Common myeloid progenitor, CD34-positive (primary cell): Measurements from ENCODE around the gene CSNK1G1.
A peak's percentile ranks its signal among the peaks of the same experiment; 100 is the strongest.

Experiments
- CTCF ChIA-PET: fragments of 350-600 bp; sonication (Branson Sonifier 250); formaldehyde crosslinking; loops from one replicate; lab custom pipeline; 2021; ENCODE audit warnings: antibody characterized with exemption; lab: Charles Lee
- POLR2A ChIA-PET: fragments of 350-600 bp; sonication (Branson Sonifier 250); formaldehyde crosslinking; loops from one replicate; lab custom pipeline; 2021; ENCODE audit warnings: antibody characterized with exemption; lab: Charles Lee
- DNase-seq, 3 donors: peaks; one replicate each; pipeline versions ENCODE4 v3.0.0 to v3.0.0-alpha.2; 2013
- H3K27ac ChIP-seq, 2 experiments: 1 replicate in 1 of 2; 2 replicates in 1 of 2; pipeline ENCODE4 v1.7.0; 2013; ENCODE audit warnings: inconsistent platforms in 2 of 2, low read length in 2 of 2, mild to moderate bottlenecking in 2 of 2, low read depth in 1 of 2, moderate library complexity in 1 of 2; ENCODE audit not compliant: severe bottlenecking in 2 of 2, insufficient read depth in 1 of 2, poor library complexity in 1 of 2
- H3K27me3 ChIP-seq, 5 experiments: replicated peaks in 2 of 5; 1 replicate in 3 of 5; 2 replicates in 2 of 5; pipeline versions ENCODE4 v1.6.1 to v1.7.0; 2013; ENCODE audit warnings: low read length in 4 of 5, mild to moderate bottlenecking in 2 of 5, moderate library complexity in 2 of 5, inconsistent platforms in 1 of 5; ENCODE audit not compliant: insufficient read depth in 5 of 5, control insufficient read depth in 4 of 5
- H3K36me3 ChIP-seq, 4 experiments: 1 replicate in 2 of 4; 2 replicates in 2 of 4; pipeline versions ENCODE4 v1.6.1 to v1.7.0; 2013; ENCODE audit warnings: low read length in 3 of 4, control low read depth in 1 of 4, mild to moderate bottlenecking in 1 of 4; ENCODE audit not compliant: control insufficient read depth in 4 of 4, insufficient read depth in 4 of 4
- H3K4me1 ChIP-seq, 4 experiments: 1 replicate in 3 of 4; 2 replicates in 1 of 4; pipeline versions ENCODE4 v1.6.1 to v1.7.1; 2013; ENCODE audit warnings: low read length in 3 of 4, mild to moderate bottlenecking in 3 of 4, control low read depth in 1 of 4, inconsistent platforms in 1 of 4, moderate library complexity in 1 of 4; ENCODE audit not compliant: control insufficient read depth in 4 of 4, insufficient read depth in 4 of 4; ENCODE audit errors: control extremely low read depth in 1 of 4
- H3K4me3 ChIP-seq, 7 experiments: 1 replicate in 4 of 7; 2 replicates in 3 of 7; pipeline versions ENCODE4 v1.5.1 to v1.7.0; 2013; ENCODE audit warnings: mild to moderate bottlenecking in 7 of 7, low read length in 6 of 7, moderate library complexity in 6 of 7, inconsistent platforms in 2 of 7, low read depth in 2 of 7, control low read depth in 1 of 7; ENCODE audit not compliant: insufficient read depth in 4 of 7, control insufficient read depth in 1 of 7; ENCODE audit errors: extremely low read depth in 1 of 7
- H3K9me3 ChIP-seq, 5 experiments: 1 replicate in 4 of 5; 2 replicates in 1 of 5; pipeline versions ENCODE4 v1.6.1 to v1.7.1; 2013; ENCODE audit warnings: low read length in 4 of 5, mild to moderate bottlenecking in 2 of 5, inconsistent platforms in 1 of 5, low read depth in 1 of 5, moderate library complexity in 1 of 5; ENCODE audit not compliant: control insufficient read depth in 4 of 5, insufficient read depth in 2 of 5; ENCODE audit errors: control extremely low read depth in 1 of 5
- WGBS: methylation state at CpG from one replicate; pipeline ENCODE4 v1.1.5; 2013; ENCODE audit not compliant: insufficient coverage; 5-methylcytosine and 5-hydroxymethylcytosine counted together

CSNK1G1 gene

DNA sequence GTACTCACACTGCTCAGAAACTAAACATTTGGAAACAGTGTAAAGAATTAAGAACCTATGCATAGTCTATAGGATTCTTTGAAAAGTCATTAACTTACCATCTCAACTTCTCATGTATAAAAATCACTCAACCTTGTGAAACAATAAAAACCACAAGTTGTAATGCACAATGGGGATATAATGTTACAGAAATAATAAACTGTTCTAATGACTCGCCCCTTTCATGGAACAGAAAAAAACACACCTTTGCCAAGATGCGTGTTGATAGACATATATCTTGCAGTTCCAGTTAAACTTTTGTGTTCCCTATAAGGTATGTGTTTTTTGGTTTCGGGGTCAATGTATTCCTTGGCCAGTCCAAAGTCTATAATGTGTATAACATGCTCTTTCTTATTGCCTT lies 142.3 kb downstream of the CSNK1G1 start:
- CTCF ChIA-PET, result no interaction called here
- Histone ChIP-seq H3K4me3 (no peak overlapping the region), H3K36me3 (peaks cover 2 to 18% (median 13%) of the 10 kb centered on the region in 4 experiments), H3K4me1 (peaks cover 0 to 13% (median under 1%) of the 10 kb centered on the region in 4 experiments), H3K9me3 (no peaks in the 10 kb centered on the region), H3K27me3 (no peaks in the 10 kb centered on the region), H3K27ac (no peak overlapping the region)
- DNase-seq, result no peak
- WGBS, result no CpG with 5 or more reads among the region's 3 CpGs
- POLR2A ChIA-PET, result no interaction called here

DNA sequence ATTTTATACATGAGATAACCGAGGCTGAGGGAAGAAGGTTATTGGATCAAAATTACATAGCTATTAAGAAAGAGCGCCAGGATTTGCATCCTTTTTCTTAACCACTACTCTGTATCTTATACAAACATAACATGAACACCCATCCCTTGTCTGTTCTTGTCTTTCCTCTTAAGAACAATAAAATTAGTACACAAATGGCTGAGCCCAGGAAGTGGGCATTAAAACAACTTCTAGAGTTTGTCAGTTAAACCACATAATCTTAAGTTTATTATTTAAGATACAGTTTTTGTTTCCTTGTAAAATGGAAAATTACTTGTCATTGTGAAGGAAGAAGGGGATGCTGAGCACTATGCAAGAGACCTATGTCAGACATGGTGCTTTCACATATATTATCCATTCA lies 144.3 kb downstream of the CSNK1G1 start:
- H3K27me3 ChIP-seq, result no peaks in the 10 kb centered on the region
- no peak overlapping the region for H3K4me3 ChIP-seq
- POLR2A ChIA-PET, result no interaction called here
- no peak overlapping the region for H3K27ac ChIP-seq
- no peak for DNase-seq
- H3K4me1 ChIP-seq, result peaks cover 0 to 9% (median under 1%) of the 10 kb centered on the region in 4 experiments
- CTCF ChIA-PET, result interaction anchor here (1.9 kb wide), 1 partner anchor 20 kb away, joined by 4 read pairs; no protein-coding TSS in a partner anchor
- 100% methylated on average over 1 of the region's 2 CpGs for WGBS
- no peaks in the 10 kb centered on the region for H3K9me3 ChIP-seq
- peaks cover 2 to 21% (median 16%) of the 10 kb centered on the region in 4 experiments for H3K36me3 ChIP-seq

DNA sequence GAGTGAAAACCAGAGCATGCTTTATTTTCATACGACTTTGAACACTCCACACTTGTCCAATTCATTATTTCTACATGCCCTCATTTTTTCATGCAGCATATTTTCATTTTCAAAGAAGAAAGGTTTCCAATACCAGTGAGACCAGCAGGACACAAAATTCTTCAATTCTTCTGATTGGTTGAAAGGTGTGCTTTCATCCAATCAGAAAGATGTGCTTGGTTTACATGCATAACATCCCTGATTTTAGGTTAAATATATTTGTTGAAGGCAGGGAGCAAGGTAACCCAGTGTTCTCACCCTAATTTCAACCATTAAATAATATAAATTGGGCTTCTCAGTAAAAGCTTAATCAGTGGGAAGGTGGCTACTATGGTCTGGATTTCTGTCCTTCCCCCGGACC lies 145.6 kb downstream of the CSNK1G1 start:
- WGBS, result 100% methylated on average over 1 of the region's 2 CpGs
- Histone ChIP-seq H3K4me3 (no peak overlapping the region), H3K27me3 (no peaks in the 10 kb centered on the region), H3K36me3 (peaks cover 0 to 21% (median 14%) of the 10 kb centered on the region in 4 experiments), H3K27ac (no peak overlapping the region), H3K4me1 (peaks cover 0 to 1% (median 0%) of the 10 kb centered on the region in 4 experiments), H3K9me3 (no peaks in the 10 kb centered on the region)
- ChIA-PET POLR2A (no interaction called here), CTCF (interaction anchor here (0.7 to 1.9 kb wide), 6 partner anchors 10 to 171 kb away, joined by 3 to 5 read pairs (median 4); partner anchors contain the start of genes CSNK1G1 and PCLAF)
- no peak for DNase-seq

DNA sequence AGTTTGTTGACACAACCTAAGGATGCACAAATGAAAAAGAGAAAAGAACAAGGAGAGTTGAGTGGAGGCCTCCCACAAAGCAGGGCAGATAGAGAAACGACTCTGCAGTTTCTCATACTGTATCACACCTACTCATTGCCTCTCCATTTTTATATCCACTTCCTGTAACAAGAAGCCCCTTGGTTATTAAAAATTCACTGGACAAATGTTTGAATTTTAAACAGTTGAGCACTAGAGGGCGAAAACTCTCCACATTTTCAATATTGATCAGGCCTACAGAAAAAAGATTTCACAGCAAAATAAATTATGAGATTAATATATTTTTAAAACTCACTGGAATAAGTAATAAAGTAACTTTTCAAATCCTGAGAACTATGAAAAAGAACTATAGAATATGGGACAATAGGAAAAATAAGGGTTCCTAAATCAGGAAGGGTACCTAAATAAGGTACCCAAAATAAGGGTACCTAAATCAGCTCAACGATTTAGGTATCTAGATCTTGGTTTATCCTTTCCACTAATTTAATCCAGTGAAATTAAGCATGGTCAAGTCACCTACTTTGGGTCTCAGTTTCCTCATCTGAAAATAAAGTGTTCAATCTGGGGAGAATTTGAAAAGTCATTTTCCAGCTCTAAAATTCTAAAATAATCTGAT lies 146.2 kb downstream of the CSNK1G1 start:
- Histone ChIP-seq H3K27ac (no peak overlapping the region), H3K4me3 (no peak overlapping the region), H3K4me1 (peaks cover 0 to 1% (median 0%) of the 10 kb centered on the region in 4 experiments), H3K36me3 (peaks cover 0 to 21% (median 14%) of the 10 kb centered on the region in 4 experiments), H3K9me3 (no peaks in the 10 kb centered on the region), H3K27me3 (no peaks in the 10 kb centered on the region)
- WGBS, result 100% methylated on average over 1 of the region's 3 CpGs
- DNase-seq, result peak; percentile 55 to 74 (median 68)
- ChIA-PET POLR2A (no interaction called here), CTCF (interaction anchor here (0.7 to 1.9 kb wide), 6 partner anchors 10 to 171 kb away, joined by 3 to 5 read pairs (median 4); partner anchors contain the start of genes CSNK1G1 and PCLAF)

DNA sequence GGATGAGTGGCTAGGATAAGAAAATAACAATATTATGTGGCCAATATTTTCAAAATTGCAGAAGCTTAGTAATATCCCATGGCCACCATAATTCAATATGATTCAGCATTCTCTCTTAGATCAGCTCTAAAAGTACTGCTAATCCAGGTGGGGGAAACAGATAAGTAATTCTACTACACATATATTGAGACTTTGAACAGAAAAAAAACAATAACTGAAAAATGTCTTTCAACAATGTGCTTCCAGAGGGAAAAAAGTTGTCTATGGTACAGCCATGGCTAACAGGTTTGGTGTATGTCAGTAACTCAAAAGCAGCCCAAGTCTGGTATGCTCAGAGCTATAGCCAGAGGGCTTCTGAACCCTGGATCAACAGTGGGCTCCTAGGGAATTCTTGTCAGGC lies 150.8 kb downstream of the CSNK1G1 start:
- H3K36me3 ChIP-seq, result peaks cover 0 to 29% (median 18%) of the 10 kb centered on the region in 4 experiments
- no peaks in the 10 kb centered on the region for H3K9me3 ChIP-seq
- ChIA-PET CTCF (interaction anchor here (1.1 to 1.9 kb wide), 3 partner anchors 13 to 477 kb away, joined by 3 to 6 read pairs (median 4); no protein-coding TSS in a partner anchor), POLR2A (no interaction called here)
- peak overlapping the region in 1 of 2 experiments; percentile 70 for H3K27ac ChIP-seq
- DNase-seq, result peak in 2 of 3 donors; percentile 22 to 53
- H3K4me3 ChIP-seq, result no peak overlapping the region
- H3K27me3 ChIP-seq, result no peaks in the 10 kb centered on the region
- peaks cover 0 to 1% (median 0%) of the 10 kb centered on the region in 4 experiments for H3K4me1 ChIP-seq

DNA sequence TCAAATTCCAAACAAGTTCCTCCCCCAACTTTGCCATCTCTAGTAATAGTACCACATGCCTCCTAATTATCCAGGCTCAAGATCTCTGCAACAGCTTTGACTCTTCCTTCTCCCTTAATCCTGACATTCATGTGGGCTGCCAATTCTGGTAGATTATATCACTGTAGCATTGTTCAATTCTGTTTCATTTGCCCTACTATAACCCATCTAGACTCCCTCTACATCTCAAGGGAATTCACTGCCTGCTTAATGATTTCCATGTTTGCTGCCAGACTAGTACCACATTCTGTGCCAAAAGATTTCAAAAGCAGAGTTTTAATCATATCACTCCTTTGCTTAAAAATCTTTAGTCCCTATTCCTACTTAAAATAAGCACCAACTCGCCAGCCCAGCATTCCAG lies 158.5 kb downstream of the CSNK1G1 start:
- no peaks in the 10 kb centered on the region for H3K27me3 ChIP-seq
- ChIA-PET POLR2A (no interaction called here), CTCF (no interaction called here)
- peaks cover 6 to 18% (median 12%) of the 10 kb centered on the region in 4 experiments for H3K36me3 ChIP-seq
- no peak overlapping the region for H3K27ac ChIP-seq
- H3K4me3 ChIP-seq, result no peak overlapping the region
- H3K9me3 ChIP-seq, result no peaks in the 10 kb centered on the region
- no peaks in the 10 kb centered on the region for H3K4me1 ChIP-seq
- WGBS, result 100% methylated on average over 1 of the region's 1 CpG
- no peak for DNase-seq

DNA sequence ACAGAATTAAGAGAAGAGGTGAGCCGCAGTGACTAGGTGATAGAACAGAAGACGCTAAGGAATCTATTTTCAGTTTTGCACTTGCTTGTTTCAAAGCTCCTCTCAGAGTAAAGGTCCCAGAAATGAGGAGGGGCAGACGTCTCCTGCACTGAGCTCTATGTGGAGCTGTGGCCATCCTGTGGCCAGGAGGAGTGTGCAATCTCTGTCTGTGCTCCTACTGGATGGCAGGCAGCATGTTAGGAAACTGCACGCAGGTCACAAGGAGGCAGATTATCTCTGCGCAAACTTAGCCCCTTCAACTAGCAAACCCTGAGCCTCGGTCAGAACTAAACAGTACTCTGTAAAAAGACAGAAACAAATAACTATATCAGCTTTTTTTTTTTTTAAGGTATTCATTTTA lies 162.0 kb downstream of the CSNK1G1 start:
- CTCF ChIA-PET, result interaction anchor here (1.6 kb wide), 1 partner anchor 9 kb away, joined by 4 read pairs; no protein-coding TSS in a partner anchor
- Histone ChIP-seq H3K4me1 (no peaks in the 10 kb centered on the region), H3K27me3 (no peaks in the 10 kb centered on the region), H3K4me3 (no peak overlapping the region), H3K9me3 (no peaks in the 10 kb centered on the region), H3K36me3 (peaks cover 4 to 10% (median 9%) of the 10 kb centered on the region in 4 experiments), H3K27ac (no peak overlapping the region)
- DNase-seq, result no peak
- WGBS, result 100% methylated on average over 2 of the region's 6 CpGs
- POLR2A ChIA-PET, result no interaction called here
